ENCODE data around the gene FAM219B.

DNA sequence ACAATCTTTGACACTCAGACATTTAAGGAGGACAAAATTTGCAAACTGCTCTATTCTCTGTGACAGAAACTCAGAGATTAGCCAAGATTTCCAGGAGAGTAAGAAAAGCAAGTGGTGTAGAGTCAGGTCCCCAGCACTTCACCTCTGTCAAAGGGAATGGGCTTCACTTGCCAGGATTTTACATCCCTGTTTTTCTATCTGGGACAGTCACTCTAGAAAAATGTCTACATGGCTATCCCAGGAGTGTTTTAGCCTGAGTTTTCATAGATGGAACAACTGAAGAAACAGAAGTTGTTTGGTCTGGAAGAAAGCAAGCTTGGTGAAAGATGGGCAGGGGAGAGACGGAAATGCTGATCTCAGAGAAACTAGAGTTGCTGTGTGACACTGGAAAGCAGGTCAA is 3.0 kb downstream of the FAM219B start:
- TF ChIP-seq, protein P1, sequence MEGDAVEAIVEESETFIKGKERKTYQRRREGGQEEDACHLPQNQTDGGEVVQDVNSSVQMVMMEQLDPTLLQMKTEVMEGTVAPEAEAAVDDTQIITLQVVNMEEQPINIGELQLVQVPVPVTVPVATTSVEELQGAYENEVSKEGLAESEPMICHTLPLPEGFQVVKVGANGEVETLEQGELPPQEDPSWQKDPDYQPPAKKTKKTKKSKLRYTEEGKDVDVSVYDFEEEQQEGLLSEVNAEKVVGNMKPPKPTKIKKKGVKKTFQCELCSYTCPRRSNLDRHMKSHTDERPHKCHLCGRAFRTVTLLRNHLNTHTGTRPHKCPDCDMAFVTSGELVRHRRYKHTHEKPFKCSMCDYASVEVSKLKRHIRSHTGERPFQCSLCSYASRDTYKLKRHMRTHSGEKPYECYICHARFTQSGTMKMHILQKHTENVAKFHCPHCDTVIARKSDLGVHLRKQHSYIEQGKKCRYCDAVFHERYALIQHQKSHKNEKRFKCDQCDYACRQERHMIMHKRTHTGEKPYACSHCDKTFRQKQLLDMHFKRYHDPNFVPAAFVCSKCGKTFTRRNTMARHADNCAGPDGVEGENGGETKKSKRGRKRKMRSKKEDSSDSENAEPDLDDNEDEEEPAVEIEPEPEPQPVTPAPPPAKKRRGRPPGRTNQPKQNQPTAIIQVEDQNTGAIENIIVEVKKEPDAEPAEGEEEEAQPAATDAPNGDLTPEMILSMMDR (IDR thresholded peaks at IDR 0.05) = no peak
- TF ChIP-seq POLR2A (IDR thresholded peaks at IDR 0.05) = no peak

Data from esophagus squamous epithelium (tissue), 4 donors.